Spleen (tissue), 7 donors: Measurements from ENCODE around the gene GALNT11.

Source experiments
- CTCF ChIP-seq, 11 experiments: fragments of 200-600 bp in 7 of 11; fragments of 450-650 bp in 4 of 11; sonication (generic) in 4 of 11; IDR thresholded peaks in 8 of 11; conservative IDR thresholded peaks in 3 of 11; 1 replicate in 7 of 11; 2 replicates in 4 of 11; pipeline versions ENCODE4 v1.4.0 to v1.8.0; 2016 to 2021; ENCODE audit warnings: antibody characterized with exemption in 11 of 11, inconsistent platforms in 4 of 11, mild to moderate bottlenecking in 1 of 11
- POLR2A ChIP-seq, 3 donors: fragments of 450-650 bp; IDR thresholded peaks; one replicate each; pipeline ENCODE4 v1.5.1; 2017; ENCODE audit warnings: antibody characterized with exemption in 3 of 3, mild to moderate bottlenecking in 1 of 3
- POLR2AphosphoS5 ChIP-seq, 3 donors: sonication (generic); formaldehyde crosslinking; IDR thresholded peaks; one replicate each; pipeline ENCODE4 v1.5.1; 2017; ENCODE audit warnings: antibody characterized with exemption in 3 of 3
- donor health status: DM: no; HTN: no; CAD: no; lungs with moderate emphysema.
- donor health status: DM: no; HTN: no; CAD: no.
- donor health status: DM: no; HTN: no; CAD: no.

- TF ChIP-seq CTCF (IDR thresholded peaks at IDR 0.05 in 8 of 11, conservative IDR thresholded peaks at IDR 0.05 in 3 of 11) (no peak), POLR2AphosphoS5 (IDR thresholded peaks at IDR 0.05) (no peak), POLR2A (IDR thresholded peaks at IDR 0.05) (no peak)
These were observed 112.1 kb downstream of the GALNT11 start for GRCh38 chr7:152137476-152138025.
